GM19351 (cell line): Measurements from ENCODE around the gene SEH1L.

ENCODE experiments used
- ATAC-seq: cut with Tn5 transposase; IDR thresholded peaks from one replicate; pipeline ENCODE4 v1.9.1; 2021; ENCODE audit warnings: mild to moderate bottlenecking, moderate library complexity; ENCODE audit not compliant: unreplicated experiment

Gene SEH1L

GRCh38 chr18:13032173-13032572 lies 84.4 kb downstream of the SEH1L start:
- ATAC-seq: no peak

GRCh38 chr18:13035249-13035914 lies 87.6 kb downstream of the SEH1L start:
- no peak for ATAC-seq

GRCh38 chr18:13036622-13037320 lies 89.0 kb downstream of the SEH1L start:
- ATAC-seq: no peak
